Ramos (cell line): ENCODE results near the gene LIPK.
"Not testable (repeated sequence)": the region's sequence is repeated elsewhere in the genome, so short reads cannot be mapped to it uniquely, and the experiment has no call there.

Experiments
- in situ Hi-C: fragments of 300-500 bp; cut with MboI; formaldehyde crosslinking; loops from one replicate; pipeline ENCODE4 v1.14.3; 2022; ENCODE audit warnings: low sequenced_read_pairs; ENCODE audit not compliant: unreplicated experiment

LIPK gene

DNA sequence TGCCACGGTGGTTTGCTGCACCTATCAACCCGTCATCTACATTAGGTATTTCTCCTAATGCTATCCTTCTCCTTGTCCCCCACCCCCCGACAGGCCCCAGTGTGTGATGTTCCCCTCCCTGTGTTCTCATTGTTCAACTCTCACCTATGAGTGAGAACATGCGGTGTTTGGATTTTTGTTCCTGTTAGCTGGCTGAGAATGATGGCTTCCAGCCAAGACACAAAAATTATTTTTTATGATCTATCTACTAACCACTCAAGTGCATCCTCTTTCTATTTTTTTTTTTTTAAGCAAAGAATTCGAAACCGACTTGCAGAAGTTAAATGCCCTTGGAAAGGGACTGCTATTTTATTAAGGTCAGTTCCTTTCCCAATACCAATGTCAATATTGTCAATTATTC is 3.3 kb downstream of the LIPK start:
- in situ Hi-C loops, result not testable (repeated sequence)

DNA sequence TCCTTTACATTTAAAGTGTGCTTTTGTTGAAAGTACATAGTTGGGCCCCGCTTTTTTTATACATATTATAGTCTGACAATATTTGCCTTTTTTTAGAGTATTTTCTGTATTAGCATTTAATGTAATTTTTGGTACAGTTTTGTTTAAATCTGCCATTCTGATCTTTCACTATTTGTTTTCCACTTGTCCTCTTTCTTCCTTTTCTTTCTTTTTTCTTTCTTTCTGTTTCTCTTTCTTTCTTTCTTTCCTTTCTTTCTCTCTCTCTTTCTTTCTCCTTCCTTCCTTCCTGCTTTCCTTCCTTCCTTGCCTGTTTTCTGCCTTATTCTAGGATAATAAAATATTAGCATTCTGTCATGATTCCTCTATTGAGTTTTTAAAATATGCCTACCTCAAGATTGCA is 9.5 kb downstream of the LIPK start:
- in situ Hi-C loops, result no loop called here

DNA sequence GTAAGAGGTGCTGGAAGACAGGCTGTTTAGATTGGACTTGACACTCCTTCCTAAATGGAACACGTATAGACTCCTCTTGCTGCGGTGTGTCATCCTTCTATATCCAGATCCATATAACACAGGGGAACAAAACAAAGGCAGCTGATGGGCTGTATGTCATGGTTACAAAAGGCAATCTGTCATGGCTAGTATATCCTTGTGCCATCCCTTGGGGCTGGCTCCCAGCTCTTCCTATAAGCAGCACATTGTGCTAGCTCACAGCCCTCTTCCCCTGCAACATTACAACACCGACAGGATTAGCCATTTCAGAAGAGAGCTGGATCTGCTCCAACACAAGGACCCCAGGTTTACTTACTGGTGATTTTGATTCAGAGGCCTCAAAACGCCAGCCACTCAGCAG is 15.3 kb downstream of the LIPK start:
- in situ Hi-C loops, result no loop called here

DNA sequence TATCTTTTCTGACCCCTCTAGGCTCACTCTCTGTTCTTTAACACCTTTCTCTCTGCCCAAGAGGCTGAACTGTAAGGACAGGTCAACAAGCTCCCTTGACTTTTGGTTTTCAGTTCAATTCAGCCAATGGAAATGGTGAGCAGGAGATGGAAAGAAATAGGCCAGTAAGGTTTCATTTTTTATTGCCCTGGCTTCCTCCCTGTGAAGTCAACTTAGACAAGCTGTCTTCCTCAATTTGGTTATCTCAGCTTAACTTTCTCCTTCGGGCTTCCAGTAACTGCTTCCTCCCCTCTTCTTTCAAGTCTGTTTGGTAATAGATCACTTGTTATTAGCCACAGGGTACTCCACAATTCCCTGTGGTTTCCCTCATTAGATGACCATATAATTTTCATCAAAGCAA is 19.7 kb downstream of the LIPK start:
- in situ Hi-C loops, result no loop called here

DNA sequence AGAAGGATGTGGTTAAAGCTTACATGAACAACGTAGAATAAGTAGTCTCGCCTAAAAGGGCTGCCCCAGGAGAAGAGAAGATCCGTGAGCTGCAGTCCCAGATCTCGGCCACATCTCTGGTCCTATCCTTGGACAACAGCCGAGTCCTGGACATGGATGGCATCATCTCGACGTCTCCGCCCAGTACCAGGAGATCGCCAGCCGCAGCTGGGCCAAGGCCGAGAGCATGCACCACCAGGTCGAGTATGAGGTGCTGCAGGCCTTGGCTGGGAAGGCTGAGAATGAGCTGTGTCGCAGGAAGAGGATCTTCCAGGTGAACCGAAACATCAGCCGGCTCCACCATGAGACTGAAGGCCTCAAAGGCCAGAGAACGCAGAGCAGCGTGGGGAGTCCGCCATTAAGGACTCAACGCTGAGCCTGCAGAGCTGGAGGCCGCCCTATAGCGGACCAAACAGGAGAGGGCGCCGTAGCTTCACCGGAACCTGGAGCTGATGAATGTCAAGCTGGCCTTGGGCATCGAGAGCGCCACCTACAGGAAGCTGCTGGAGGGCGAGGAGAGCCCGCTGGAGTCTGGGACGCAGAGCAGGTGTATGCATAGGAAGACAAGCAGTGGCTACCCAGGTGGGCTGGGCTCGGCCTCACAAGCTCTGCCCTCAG is 22.2 kb downstream of the LIPK start:
- in situ Hi-C loops, result no loop called here

DNA sequence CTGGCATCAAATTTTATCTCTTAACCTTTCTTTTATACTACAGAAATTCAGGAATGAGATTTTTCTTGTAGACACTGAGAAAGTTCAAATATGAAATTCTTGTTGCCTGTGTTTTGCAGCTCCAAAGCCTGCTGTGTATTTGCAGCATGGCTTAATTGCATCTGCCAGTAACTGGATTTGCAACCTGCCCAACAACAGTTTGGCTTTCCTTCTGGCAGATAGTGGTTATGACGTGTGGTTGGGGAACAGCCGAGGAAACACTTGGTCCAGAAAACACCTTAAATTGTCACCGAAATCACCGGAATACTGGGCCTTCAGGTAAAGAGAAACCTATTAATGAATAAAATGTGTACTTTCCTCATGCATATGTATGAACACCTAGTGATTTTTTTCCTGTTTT is 24.8 kb downstream of the LIPK start:
- in situ Hi-C loops, result no loop called here

DNA sequence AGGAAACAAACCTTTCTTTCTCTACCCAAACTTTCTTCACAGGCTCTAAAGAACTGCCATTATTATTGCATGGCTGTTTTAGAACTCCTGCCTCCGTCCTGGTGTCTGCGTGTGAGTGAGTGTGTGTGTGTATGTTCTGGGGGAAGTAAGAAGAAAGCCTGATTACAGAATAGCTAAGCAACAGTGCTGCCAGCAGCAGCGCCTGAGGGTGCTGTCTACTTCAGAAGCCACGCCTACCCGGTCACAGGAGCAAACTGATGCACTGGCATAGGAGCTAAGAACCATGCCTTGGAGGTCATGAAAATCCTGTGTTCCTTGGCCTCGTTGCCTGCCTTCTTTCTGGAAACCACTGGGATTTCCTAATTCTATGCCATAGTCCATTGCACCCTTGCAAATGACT is 25.2 kb downstream of the LIPK start:
- in situ Hi-C loops, result no loop called here

DNA sequence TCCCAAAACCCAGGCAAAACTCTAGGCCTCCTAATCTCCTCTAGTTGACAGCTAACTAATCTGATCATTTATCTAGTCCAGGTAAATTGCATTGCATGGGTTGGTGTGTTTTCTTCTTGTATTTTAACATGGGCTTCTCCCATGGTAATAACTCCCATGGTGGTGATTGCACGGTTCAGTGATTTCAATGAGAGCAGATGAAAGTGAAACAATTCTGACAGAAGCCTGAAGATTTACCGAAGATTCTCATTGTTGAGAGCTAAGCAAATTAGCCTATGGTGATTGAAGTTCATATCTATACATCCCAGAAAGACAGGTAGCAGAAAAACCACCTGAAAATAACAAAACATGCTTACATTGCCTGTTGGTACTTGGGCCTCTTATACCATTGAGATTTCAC is 27.2 kb downstream of the LIPK start:
- in situ Hi-C loops, result no loop called here

DNA sequence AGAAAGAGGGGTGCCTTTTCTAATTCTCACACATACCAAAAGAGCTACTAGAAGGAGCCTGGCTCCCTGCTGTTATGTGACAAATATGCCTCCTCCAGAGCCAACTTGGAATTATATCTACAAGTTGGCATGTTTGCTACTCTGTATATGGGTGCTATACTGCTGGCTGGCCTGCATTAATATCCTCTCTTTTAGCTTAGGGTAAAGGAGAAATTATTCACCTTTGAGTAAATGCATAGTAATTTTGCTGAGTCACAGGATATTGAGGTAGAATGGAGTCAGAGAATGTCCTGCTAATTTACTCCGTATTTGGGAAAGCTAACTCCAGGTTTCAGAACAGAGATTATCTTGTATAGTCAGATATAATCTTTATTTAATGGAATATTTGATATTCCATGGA is 29.6 kb downstream of the LIPK start:
- in situ Hi-C loops, result no loop called here

DNA sequence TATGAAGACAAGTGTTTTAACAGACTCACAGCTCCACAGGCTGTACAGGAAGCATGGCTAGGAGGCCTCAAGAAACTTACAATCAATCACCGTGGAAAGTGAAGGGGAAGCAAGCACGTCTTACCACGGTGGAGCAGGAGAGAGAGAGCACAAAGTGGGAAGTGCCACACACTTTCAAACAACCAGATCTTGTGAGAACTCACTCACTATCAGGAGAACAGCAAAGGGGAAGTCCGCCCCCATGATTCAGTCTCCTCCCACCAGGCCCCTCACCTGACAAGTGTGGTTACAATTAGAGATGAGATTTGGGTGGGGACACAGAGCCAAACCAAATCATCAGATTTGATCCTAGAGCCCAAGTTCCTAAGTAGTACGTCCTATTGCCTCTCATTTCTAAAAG is 35.9 kb downstream of the LIPK start:
- in situ Hi-C loops, result not testable (repeated sequence)

DNA sequence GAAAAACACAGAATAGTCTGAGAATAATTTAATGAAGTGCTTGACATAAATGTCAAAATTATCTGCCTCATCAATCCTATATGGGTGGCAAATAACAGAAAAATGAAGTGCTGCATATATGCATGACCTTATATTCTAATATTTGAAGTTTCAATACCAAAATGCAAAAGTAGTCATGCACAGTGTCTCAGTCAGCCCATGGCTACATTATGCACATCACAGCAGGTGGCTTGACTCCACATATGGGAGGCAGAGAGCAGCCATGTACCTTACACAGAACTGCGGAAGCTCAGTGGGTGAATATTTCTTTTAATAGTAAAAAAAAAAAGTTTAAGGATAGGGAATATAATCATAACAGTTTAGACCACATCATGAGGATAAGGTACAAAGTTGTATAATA is 36.4 kb downstream of the LIPK start:
- in situ Hi-C loops, result no loop called here

DNA sequence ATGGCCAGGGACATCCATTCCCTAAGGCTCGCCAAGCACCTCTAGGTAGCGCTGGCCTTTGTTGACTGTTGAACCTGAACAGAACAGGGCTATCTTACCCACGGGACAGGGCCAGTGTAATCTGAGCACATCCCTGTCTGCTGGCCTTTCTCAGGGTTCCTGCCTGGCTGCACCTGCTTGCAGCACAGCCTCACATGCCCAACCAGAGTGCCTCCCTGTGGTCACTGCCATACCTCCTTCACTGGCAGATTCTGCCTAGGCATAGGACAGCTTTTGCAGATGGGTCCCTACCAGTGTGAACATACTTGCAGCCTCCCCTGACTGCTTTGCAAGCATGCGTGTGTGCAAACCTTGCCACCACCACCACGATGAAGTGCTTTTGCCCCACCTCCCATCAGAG is 38.0 kb downstream of the LIPK start:
- in situ Hi-C loops, result no loop called here

DNA sequence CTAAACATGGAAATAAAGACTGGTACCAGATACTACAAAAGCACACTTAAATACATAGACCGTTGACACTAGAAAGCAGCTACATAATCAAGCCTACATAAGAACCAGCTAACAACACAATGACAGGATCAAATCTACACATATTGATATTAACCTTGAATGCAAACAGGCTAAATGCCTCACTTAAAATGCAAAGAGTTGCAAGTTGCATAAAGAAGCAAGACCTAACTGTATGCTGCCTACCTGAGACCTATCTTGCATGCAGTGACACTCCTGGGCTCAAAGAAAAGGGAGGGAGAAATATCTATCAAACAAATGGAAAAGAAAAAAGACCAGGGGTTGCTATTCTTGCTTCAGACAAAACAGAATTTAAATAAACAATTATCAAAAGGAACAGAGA is 39.6 kb downstream of the LIPK start:
- in situ Hi-C loops, result no loop called here

DNA sequence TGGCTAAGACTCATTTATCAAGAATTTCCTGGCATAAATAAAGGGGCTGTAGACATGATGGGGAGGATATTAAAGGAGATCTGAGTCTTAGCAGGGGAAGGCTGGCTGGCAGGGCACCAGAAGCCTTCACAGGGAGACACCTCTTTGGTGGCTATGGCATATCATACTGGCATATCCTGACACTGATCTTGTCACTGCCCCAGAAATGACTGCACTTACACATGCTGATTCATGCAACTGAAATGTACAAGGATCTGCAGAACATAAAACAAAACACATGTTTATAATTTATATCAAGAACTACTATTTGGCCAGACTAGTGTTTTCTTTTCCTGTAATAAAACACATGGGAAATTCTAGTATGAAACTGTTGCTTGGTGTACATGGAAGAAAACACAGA is 48.2 kb downstream of the LIPK start:
- in situ Hi-C loops, result no loop called here

DNA sequence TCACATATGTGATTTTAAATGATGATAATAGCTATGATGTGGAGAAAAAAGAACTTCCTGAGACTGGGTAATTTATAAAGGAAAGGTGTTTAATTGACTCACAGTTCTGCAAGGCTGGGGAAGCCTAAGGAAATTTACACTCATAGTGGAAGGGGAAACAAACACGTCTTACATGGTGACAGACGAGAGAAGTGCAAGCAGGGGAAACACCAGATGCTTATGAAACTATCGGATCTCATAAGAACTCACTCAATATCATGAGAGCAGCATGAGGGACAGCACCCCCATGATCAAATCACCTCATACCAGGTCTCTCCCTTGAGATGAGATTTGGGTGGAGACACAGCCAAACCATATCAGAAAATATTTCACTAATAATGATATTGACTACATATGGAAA is 49.7 kb downstream of the LIPK start:
- in situ Hi-C loops, result no loop called here

DNA sequence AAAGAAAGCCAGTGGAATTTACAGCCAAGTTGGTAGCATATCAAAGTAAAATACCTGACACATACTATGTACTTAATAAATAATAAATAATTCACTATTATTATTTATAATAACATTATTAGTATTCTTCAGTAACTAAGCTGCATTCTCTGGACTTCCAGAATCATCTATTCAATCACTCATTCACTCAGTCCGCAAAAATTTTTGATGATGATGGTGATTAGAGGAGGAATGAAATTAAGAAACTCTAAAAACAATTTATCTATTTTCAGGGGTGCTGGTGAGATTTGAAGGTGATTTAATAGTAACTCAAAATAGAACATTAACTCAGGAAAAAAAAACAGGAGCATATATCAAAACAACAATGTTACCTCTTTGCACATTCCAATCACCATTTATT is 50.6 kb downstream of the LIPK start:
- in situ Hi-C loops, result no loop called here

DNA sequence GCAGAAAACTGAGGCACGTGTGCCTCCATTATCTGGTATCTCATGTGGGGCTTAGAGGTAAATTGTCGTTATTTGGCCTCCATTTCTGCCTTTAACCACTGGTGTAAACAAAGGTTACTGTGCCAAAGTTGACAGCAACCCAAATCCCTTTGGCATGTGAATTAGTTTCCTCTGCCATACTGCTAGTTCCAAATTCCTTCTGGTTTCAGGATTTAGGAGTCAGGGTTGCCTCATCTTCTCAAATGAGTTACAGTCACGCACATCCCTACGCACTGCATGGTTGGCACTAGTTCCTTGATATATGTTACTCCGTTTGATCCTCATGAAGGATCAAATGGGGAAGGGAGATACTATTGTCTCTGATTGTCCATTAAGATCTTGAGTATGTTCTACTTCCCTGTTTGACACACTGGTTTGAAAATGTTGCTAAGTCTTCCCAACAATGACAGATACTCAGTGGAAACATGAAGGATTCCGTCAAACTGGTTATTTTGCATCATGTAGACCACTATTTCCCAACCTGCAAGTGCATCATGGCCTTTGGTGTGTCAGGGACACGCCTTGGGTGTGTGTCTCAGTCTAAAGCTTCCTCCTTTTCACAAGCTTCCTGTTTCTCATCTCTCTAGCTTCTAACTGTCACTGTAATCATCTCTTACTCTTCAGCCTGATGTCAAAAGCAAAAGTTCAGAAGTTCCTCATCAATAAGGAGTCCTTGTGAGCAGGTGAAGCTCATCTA is 53.5 kb downstream of the LIPK start, which contains the start of gene LIPN:
Gene LIPN, plus strand, starts transcription at position 655 of the 736 bp plus-strand sequence. CDS start 1,386 bp downstream, outside the sequence.
- in situ Hi-C loops, result no loop called here

DNA sequence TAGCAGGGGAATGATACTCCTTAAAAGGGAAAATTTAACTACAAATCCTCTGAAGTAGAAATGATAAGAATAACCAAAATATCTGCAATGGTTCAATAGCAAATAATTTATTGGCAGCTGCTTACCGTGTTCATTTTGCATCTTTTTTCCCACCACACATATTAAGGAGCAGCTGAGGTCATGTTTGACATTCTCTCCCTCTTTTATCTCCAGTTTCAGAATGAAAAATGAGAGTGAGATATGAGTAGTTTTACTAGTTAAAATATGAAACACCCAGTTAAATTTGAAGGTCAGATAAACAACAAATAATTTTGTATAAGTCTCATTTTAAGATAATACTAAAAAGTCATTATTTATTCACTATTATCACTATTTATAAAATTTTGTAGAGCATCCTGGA is 56.9 kb downstream of the LIPK start:
- in situ Hi-C loops, result no loop called here

DNA sequence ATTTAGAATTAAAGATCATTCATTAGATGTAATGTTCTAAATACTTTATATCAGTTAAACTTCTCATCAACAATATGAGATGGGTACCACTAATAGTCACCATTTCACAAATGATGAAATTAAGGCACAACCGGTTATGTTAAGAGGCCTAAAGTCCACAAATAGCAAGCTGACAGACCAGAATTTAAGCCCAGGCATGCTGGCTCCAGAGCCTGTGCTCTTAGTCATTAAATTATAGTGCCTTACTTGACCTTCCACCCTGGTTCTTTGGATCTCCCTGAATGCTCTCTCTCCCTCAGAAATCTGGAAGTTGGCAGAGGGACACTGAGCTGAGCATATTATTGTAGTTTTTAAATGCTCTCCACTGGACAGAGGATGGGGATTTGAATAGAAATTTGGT is 57.4 kb downstream of the LIPK start:
- in situ Hi-C loops, result no loop called here

DNA sequence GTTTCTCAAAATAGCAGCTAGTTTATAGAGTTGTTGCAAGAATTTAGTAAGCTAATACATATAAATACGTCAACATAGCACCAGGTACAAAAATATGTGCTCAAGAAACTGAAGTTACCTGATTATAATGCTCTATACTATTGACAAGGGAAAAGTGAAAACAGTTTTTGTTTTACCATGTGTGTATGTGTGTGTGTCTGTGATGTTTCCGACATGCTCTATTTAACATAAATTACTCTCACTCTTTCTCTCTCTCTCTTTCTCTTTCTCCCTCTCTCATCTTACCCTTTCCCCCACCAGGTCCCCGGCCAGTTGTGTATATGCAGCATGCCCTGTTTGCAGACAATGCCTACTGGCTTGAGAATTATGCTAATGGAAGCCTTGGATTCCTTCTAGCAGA is 58.1 kb downstream of the LIPK start:
- in situ Hi-C loops, result no loop called here

DNA sequence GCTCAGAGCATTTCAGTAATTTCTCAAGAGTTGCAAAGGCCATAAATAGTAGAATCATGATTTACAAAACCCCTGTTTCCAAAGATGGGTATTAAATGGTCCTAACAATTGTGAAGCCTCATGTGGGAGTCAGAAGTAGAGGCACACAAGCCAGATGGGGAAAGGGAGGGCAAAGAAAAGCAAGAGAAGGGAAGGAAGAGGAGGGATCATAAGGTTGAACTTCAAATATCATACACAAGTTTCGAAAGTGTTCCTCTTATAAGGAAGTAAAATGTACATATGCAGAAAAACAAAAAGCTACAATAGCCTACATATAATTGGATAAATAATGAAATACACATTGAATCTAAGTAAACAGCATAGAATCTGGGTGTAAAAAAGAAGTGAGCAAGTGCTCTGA is 59.8 kb downstream of the LIPK start:
- in situ Hi-C loops, result no loop called here

DNA sequence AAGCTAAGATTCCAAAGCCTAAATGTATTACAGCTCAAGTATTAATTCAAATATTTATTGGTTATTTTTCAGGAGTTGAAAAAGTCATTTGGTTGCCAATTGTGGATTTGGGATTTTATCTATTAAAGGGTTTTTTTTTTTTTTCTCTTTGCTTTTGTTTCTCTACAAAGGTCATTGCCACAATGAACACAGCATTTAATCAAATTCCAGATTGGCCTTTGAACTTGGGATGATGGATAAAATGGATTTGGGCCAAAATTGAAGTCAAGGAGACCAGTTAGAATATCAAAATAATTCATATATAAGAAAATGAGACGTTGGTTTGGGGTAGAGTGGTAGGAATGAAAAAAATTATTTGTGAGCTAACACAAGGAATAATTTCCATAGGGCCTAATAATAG is 63.3 kb downstream of the LIPK start:
- in situ Hi-C loops, result no loop called here
